ENCODE measurements around the gene C12orf50.

The C12orf50 gene

GRCh38 chr12:87982208-87982607 lies 47.0 kb downstream of the C12orf50 start:
- Histone ChIP-seq H3K27ac (ENCODE audit: low read depth, low read length) (no peak overlapping the region), H3K4me1 (ENCODE audit: control insufficient read depth, low read length) (no peaks in the 10 kb centered on the region), H3F3A (ENCODE audit: control insufficient read depth, insufficient read depth) (no peaks in the 10 kb centered on the region), H3K36me3 (ENCODE audit: control insufficient read depth, low read length) (no peaks in the 10 kb centered on the region), H3K4me2 (ENCODE audit: low read length) (no peak overlapping the region), H3K79me2 (ENCODE audit: control insufficient read depth, low read length) (no peaks in the 10 kb centered on the region), H3K9me3 (ENCODE audit: control insufficient read depth, insufficient read depth, low read length) (no peaks in the 10 kb centered on the region), H3K9me2 (replicated peaks; ENCODE audit: control insufficient read depth, low read length) (no peaks in the 10 kb centered on the region), H3K4me3 (ENCODE audit: low read length) (no peak overlapping the region), H4K20me1 (ENCODE audit: control insufficient read depth, insufficient read depth, low read depth, low read length) (no peaks in the 10 kb centered on the region), H3K27me3 (ENCODE audit: control insufficient read depth, low read length) (no peaks in the 10 kb centered on the region)
- TF ChIP-seq EZH2phosphoT487 (IDR thresholded peaks at IDR 0.05; ENCODE audit: borderline replicate concordance, low read length) (no peak), CTCF (IDR thresholded peaks at IDR 0.05; ENCODE audit: low read depth, low read length, poor library complexity, severe bottlenecking) (no peak)

DNA sequence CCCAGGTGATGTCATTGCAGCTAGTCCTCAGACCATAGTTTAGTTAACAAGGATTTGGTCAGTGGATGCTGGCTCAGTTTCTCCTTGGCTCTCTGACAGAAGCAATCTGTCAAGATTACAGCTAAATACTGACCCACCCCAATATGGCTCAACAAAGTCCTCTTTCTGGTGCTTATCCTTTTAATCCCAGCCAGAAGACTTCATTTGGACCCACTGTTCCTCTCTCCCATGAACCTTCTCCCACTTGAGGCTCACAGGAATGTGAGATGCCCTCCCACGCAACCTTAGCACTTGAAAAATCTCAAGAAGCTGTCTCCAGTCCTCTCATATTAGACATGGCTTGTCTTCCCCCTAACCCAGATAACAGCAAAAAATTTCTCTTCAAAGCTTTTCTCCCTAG lies 47.7 kb downstream of the C12orf50 start:
- no peaks in the 10 kb centered on the region for H3K4me1 ChIP-seq (ENCODE audit: control insufficient read depth, low read length)
- no peaks in the 10 kb centered on the region for H3K27me3 ChIP-seq (ENCODE audit: control insufficient read depth, low read length)
- no peaks in the 10 kb centered on the region for H3F3A ChIP-seq (ENCODE audit: control insufficient read depth, insufficient read depth)
- H3K27ac ChIP-seq (ENCODE audit: low read depth, low read length) = no peak overlapping the region
- no peak overlapping the region for H3K4me3 ChIP-seq (ENCODE audit: low read length)
- no peak for TF ChIP-seq CTCF (IDR thresholded peaks at IDR 0.05; ENCODE audit: low read depth, low read length, poor library complexity, severe bottlenecking)
- TF ChIP-seq EZH2phosphoT487 (IDR thresholded peaks at IDR 0.05; ENCODE audit: borderline replicate concordance, low read length) = no peak
- H3K79me2 ChIP-seq (ENCODE audit: control insufficient read depth, low read length) = no peaks in the 10 kb centered on the region
- no peaks in the 10 kb centered on the region for H3K36me3 ChIP-seq (ENCODE audit: control insufficient read depth, low read length)
- H3K9me3 ChIP-seq (ENCODE audit: control insufficient read depth, insufficient read depth, low read length) = no peaks in the 10 kb centered on the region
- H3K9me2 ChIP-seq (replicated peaks; ENCODE audit: control insufficient read depth, low read length) = no peaks in the 10 kb centered on the region
- H4K20me1 ChIP-seq (ENCODE audit: control insufficient read depth, insufficient read depth, low read depth, low read length) = no peaks in the 10 kb centered on the region
- no peak overlapping the region for H3K4me2 ChIP-seq (ENCODE audit: low read length)

GRCh38 chr12:87975879-87976278 lies 53.3 kb downstream of the C12orf50 start:
- TF ChIP-seq EZH2phosphoT487 (IDR thresholded peaks at IDR 0.05; ENCODE audit: borderline replicate concordance, low read length) = no peak
- no peak for TF ChIP-seq CTCF (IDR thresholded peaks at IDR 0.05; ENCODE audit: low read depth, low read length, poor library complexity, severe bottlenecking)
- Histone ChIP-seq H3F3A (ENCODE audit: control insufficient read depth, insufficient read depth) (no peaks in the 10 kb centered on the region), H3K4me3 (ENCODE audit: low read length) (no peak overlapping the region), H3K9me2 (replicated peaks; ENCODE audit: control insufficient read depth, low read length) (no peaks in the 10 kb centered on the region), H3K4me2 (ENCODE audit: low read length) (no peak overlapping the region), H4K20me1 (ENCODE audit: control insufficient read depth, insufficient read depth, low read depth, low read length) (no peaks in the 10 kb centered on the region), H3K27ac (ENCODE audit: low read depth, low read length) (no peak overlapping the region), H3K27me3 (ENCODE audit: control insufficient read depth, low read length) (no peaks in the 10 kb centered on the region), H3K4me1 (ENCODE audit: control insufficient read depth, low read length) (no peaks in the 10 kb centered on the region), H3K9me3 (ENCODE audit: control insufficient read depth, insufficient read depth, low read length) (no peaks in the 10 kb centered on the region), H3K79me2 (ENCODE audit: control insufficient read depth, low read length) (no peaks in the 10 kb centered on the region), H3K36me3 (ENCODE audit: control insufficient read depth, low read length) (no peaks in the 10 kb centered on the region)

GRCh38 chr12:87967871-87968270 lies 61.3 kb downstream of the C12orf50 start:
- no peaks in the 10 kb centered on the region for H3K36me3 ChIP-seq (ENCODE audit: control insufficient read depth, low read length)
- H3F3A ChIP-seq (ENCODE audit: control insufficient read depth, insufficient read depth) = no peaks in the 10 kb centered on the region
- no peaks in the 10 kb centered on the region for H3K4me1 ChIP-seq (ENCODE audit: control insufficient read depth, low read length)
- H3K27ac ChIP-seq (ENCODE audit: low read depth, low read length) = no peak overlapping the region
- no peaks in the 10 kb centered on the region for H3K9me2 ChIP-seq (replicated peaks; ENCODE audit: control insufficient read depth, low read length)
- no peak overlapping the region for H3K4me3 ChIP-seq (ENCODE audit: low read length)
- H3K4me2 ChIP-seq (ENCODE audit: low read length) = no peak overlapping the region
- H3K79me2 ChIP-seq (ENCODE audit: control insufficient read depth, low read length) = no peaks in the 10 kb centered on the region
- TF ChIP-seq EZH2phosphoT487 (IDR thresholded peaks at IDR 0.05; ENCODE audit: borderline replicate concordance, low read length) (no peak), CTCF (IDR thresholded peaks at IDR 0.05; ENCODE audit: low read depth, low read length, poor library complexity, severe bottlenecking) (no peak)
- H3K9me3 ChIP-seq (ENCODE audit: control insufficient read depth, insufficient read depth, low read length) = no peaks in the 10 kb centered on the region
- H3K27me3 ChIP-seq (ENCODE audit: control insufficient read depth, low read length) = no peaks in the 10 kb centered on the region
- H4K20me1 ChIP-seq (ENCODE audit: control insufficient read depth, insufficient read depth, low read depth, low read length) = no peaks in the 10 kb centered on the region
